ENCODE results near the gene EGFL6.
"Not testable (repeated sequence)": the region's sequence is repeated elsewhere in the genome, so short reads cannot be mapped to it uniquely, and the experiment has no call there.

The EGFL6 gene

DNA sequence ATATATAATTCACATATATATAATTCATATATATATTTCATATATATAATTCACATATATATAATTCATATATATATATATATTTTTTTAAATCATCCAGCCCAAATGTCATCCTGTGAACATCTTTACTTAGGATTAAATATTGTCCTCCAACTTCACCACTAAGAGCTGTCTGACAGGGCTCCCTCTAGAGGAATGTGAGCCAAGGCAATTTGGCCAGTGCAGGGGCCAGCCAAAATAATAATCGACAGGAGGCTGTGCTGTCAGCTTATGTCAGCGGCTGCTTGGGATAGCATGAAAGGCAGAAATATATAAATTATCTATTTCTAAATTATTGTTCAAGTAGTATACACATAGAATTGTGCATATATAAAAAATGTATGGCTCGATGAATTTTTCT is 29.5 kb downstream of the EGFL6 start:
- no peak for DNase-seq

DNA sequence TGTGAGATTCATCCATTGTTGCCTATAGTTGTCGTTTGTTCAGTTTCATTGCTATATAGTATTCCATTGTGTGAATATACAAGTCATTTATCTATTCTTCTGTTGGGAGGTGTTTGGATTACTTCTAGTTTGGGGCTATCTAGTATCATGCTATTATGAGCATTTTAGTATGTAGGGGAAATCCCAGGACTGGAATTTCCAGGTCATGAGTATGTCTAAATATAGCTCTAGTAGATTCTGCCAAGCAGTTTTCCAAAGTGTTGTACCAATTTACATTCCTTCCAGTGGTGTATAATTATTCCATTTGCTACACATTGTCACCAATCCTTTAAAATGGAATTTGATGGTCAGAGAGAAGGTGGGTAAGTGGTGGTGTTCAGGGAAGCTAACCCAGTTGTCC is 30.1 kb downstream of the EGFL6 start:
- no peak for DNase-seq

DNA sequence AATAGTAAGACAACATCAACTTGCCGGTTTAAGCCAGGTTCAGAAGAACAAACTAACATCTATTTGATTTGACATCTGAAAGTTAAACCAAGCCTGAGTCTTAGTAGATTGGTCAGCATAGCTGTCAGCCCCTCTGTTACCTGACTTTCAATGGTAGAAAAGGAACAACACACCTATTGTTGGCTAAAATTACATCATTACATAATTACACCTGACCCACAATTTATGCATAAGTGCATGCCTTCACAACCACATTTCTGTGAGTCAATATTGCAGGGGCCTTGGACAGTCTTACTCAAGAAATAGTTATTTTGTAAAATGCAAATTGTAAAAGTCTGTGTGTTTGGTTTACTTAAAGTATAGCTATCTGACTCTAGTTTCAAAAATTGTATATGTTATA is 36.2 kb downstream of the EGFL6 start:
- DNase-seq, result no peak

DNA sequence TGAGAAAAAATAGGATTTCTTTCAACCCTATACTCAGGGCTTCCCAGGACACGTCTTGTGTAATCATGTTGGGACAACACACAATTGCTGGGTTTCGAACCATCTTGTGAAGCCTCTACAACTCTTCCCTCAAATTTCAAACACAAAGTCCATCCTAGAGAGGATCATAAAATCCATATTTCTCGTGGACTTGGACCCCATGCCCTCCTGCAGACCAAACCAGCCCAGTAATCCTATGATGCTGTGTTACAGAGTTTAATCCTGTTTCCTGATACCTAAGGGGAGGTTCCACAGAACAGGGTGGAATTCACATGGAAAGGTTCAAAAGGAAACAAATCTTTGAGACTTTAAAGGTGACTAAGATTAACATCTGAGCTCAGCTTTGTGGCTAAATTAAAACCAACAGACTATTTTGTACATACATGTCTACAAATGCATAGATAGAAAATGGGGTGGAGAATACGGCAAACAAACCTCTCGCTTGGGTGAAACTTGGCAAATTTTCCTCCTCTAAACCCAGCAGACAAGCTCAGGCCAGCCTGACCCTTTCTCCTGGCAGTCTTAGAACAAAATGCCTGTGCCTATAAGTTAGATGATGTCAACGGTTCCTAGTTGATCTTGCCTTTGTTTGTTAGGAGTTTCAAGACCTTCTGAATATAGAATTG is 38.1 kb downstream of the EGFL6 start:
- DNase-seq, result no peak

DNA sequence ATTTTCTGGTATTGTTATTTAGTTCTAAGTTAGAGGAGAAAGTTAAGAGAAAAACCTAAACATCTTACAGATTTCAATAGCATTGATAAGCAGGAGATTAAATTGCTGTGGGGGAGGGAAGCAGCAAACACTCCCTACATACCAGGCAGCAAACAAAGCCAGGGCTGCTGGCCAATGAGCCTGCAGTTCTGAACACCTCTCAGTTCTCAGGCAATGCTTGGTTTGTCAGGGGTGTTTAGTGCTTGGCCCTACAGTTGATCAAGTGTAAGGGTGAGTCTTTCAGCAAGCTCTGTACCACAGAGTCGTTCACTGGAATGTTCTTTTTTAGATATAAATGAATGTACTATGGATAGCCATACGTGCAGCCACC is 38.6 kb downstream of the EGFL6 start:
- DNase-seq, result no peak

DNA sequence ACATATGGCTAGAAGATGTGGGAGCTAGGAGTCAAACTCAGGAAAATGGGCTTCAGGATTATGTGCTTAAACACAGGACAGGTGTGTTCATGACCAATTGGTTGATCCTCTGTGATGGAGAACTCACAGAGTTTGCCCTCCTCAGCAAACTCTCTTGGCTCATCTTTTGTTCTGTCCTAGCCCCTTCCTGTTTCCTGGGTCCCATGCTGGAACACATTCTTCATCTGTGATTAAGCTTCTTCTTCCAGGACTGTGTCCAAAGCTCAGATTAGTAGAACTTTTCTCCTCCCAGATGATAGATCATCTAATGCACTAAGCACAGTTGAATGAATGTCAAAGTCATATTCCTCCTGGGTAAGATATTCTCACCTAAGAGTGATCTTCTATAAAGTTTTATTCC is 44.8 kb downstream of the EGFL6 start:
- no peak for DNase-seq

DNA sequence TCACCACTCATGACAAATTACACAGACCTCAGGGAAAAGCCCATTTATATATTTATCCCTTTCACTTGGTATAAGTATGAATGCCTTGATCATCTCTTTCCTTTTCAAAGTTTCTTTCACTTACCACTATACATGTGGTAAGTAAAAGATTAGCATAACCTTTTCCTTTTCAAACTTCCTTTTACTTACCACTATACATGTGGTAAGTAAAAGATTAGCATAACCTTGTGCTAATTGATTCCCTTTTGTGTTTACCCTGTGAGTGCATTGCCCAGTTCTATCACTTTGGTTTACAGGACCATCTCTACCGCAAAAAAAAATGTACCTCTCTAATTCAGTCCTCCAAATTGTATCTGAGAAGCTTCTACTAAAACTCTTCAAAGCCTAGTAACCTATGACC is 50.8 kb downstream of the EGFL6 start:
- DNase-seq, result no peak

DNA sequence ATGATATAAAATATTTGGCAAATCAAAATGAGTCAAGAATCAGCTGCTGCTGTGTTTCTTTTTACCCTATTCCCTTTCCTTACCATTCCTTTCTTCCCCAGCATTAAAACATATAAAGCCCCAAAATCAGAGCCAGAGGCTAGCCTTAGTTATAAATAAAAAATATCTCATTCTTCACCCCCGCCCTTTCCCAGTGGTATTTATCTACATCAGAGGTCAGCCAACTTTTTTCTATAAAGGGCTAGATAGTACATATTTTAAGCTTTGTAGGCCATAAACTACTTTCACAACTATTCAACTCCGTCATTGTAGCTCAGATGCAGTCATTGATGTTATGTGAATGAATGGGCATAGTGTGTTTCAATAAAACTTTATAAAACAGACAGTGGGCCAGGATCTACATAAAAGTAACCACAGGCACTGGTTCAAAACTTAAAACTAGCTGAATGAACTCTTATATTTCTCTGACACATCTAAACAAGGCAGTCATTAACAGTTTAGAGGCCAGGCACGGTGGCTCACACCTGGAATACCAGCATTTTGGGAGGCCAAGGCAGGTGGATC is 53.1 kb downstream of the EGFL6 start:
- no peak for DNase-seq

DNA sequence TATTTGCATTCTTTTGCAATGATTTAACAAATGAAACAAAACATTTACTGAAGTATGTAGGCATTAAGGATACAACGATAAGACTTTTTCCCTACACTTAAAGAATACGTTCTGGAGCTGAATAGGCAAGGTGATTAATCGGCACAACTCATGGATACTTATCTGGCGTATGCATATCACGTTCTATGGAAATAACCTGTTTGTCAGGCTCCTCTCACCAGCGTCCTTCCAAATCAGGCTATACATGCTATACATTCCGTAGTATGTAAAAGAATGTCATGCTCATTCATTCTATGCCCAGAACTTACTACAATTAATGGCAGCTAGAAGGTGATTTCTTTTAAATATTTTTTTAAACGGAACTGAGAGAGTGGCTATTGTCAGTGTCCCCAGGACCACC is 57.9 kb downstream of the EGFL6 start:
- DNase-seq, result no peak

DNA sequence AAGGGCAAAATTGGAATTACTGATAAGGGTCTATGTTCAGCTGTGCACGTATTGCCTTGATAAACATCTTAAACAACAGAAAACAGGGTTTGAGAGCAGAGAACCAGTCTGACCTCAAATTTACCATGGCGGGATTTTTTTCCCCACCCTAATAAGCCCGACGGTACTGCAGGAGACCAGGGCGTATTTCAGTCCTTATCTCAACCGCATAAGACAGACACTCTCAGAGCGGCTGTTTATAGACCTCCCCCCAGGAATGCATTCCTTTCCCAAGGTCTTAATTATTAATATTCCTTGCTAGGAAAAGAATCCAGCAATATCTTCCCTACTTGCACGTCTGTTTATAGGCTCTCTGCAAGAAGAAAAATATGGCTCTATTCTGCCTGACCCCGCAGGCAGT is 67.8 kb downstream of the EGFL6 start:
- DNase-seq, result not testable (repeated sequence)

DNA sequence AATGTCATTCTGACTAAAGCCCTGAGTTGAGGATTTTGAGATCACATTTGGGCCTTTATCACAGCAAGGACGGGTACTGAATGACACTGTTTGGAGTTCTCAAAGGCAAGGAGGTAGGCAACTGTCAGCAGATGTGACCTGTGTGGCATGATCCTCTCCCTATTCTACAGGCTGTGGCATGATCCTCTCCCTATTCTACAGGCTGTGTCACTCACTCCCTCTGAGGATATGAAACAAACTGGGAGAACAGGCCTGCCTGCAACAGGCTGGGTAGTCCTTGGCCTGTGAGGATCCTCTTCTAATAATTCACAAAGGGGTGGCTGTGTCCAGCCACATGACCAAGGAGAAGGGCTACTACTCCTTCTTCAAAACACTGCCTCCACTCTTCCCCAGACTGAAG is 68.6 kb downstream of the EGFL6 start:
- no peak for DNase-seq

DNA sequence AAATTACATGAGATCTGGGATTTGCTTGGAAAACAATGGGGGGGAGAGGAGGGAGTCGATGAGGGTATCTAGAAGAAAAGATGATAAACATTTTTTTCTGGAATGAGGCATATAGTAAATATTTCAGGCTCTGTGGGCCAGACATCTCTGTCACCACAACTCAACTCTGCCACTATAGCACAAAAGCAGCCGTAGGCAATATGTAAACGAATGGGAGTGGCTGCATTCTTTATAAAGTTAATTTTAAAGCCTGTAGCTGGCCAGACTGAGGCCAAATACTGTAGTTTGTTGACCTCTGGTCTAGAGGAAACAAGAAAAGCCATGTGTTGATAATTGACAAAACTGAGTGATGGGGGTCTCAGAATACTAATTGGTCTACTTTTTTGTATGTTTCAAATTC is 69.4 kb downstream of the EGFL6 start:
- no peak for DNase-seq

DNA sequence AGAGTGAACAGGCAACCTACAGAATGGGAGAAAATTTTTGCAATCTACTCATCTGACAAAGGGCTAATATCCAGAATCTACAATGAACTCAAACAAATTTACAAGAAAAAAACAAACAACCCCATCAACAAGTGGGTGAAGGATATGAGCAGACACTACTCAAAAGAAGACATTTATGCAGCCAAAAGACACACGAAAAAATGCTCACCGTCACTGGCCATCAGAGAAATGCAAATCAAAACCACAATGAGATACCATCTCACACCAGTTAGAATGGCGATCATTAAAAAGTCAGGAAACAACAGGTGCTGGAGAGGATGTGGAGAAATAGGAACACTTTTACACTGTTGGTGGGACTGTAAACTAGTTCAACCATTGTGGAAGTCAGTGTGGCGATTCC is 72.3 kb downstream of the EGFL6 start:
- not testable (repeated sequence) for DNase-seq

DNA sequence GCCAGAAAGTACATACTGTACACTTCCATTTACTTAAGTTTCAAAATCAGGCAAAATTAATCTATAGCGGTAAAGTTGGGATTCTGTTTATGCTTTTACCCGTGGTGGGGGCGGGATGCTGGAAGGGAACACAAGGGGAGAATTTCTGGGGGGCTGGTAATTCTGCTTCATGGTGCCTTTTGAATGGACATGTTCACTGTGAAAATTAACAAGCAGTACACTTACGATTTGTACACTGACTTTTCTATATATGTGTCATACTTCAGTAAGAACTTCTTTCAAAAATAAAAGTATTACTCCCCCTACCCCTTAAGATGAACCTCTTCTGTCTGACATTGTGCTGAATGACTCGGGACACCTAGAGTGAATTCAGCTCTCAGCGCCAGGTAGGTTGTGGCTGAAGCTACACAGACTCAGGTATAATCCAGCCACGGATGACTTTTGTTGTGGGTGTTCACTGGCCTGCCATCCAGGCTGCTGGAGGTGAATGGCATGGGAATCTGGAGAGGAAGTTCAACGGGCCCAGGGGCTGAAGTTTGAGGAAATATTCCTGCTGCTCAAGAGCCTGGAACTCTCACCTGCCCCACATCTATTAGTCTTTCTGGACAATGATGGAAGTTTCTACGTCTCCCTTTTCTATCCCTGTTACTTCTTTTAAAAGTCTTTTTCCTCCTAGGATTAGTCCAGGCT is 76.2 kb downstream of the EGFL6 start:
- no peak for DNase-seq

DNA sequence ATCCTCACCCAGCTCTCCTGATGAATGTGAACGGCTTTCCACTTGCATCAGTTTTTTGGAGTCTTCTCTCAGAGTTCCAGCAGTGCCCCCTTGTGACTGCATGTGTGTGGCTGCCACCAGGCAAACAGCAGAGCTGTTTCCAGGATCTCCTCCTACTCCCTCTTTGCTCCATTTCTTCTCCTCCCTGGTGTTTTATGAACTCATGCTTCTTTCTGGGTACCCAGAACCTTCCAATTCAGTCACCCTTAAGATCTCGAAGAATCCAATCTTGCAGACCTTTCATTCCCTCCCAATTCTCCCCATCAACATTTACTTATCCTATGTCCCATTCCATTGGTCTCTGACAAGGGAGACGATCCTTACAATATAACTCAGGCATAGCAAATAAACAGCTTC is 76.8 kb downstream of the EGFL6 start:
- peak; percentile 9 for DNase-seq

DNA sequence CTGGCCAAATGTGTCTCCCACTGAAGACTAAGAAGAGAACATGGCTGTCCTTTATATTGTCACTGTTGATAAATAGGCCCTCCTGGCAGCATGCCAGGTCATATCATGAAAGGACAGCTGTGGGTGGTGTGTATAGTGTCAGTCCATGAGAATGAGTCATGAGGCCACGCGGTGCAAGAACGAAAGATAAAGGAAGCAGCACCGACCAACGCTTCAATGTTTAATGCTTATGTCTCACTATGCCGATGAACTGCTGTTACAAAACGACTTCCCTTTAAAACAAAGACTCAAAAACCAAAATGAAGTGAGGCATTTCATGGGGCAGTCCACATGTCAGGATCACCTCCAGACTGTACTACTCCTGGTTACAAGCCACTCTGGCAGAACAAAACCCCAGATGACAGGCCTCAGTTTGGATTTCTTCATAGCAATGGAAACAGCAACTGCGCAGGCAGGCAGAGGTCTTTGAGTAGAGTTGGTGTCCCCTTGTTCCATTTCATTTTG is 78.4 kb downstream of the EGFL6 start:
- DNase-seq, result peak; percentile 65

DNA sequence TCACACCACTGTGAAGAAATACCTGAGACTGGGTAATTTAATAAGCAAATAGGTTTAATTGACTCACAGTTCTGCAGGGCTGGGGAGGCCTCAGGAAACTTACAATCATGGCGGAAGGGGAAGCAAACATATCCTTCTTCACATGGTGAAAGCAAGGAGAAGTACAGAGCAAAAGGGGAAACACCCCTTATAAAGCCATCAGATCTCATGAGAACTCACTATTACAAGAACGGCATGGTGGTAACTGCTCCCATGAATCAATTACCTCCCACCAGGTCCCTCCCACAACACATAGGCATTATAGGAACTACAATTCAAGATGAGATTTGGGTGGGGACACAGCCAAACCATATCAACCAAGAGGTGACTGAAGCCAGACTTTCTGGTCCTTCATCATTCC is 78.9 kb downstream of the EGFL6 start:
- DNase-seq, result not testable (repeated sequence)

DNA sequence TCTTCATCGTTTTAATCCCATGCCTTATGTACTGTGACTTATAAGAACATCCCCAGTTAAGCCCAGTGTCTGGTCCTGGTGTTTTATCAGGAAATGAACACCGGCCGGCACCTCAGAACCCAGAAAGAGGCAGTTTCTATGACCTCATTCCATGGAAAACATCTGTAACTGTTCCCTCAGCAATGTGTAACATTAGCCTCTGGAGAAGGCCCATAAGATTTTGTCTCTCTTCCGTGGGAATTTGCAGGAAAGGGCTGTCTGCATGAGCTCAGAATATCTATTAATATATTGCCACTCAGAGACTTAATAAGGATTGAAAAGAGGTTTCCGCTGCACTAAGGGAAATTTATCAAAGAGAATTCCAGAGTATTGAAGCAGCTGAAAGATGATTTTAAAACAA is 80.4 kb downstream of the EGFL6 start:
- DNase-seq, result no peak

DNA sequence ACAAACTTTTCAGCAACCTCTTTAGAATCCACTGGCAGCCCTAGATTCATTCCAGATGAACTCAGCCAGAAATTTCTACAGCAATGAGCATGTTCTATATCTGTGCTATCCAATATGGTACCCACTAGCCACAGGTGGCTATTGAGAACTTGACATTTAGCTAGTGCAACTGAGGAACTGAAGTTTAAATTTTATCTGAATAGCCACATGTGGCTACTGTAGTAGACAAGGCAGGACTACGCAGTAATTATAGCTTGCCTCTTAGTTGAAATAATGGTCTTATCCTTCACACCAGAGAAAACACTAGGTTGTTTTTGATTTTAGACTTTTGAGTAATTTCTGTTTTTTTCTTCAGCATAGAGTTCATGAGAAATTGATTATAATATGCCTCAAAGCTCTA is 80.9 kb downstream of the EGFL6 start:
- no peak for DNase-seq

DNA sequence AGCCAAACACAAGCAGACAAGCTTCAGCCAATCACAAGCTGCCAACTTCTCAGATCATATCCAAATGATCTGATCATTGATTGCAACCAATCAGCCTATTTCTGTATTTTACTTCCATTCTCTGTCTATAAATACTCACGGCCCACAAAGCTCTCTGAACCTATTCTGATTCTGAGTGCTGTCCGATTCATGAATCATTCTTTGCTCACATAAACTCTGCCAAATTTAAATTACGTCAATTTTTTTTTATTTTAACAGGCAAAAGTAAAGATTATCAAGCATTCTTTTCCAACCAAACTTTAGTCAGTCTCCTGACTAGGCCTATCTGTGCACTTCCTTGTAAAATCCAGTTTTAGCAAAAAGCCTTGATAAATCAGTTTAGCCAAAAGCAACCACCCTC is 81.7 kb downstream of the EGFL6 start:
- DNase-seq, result no peak

DNA sequence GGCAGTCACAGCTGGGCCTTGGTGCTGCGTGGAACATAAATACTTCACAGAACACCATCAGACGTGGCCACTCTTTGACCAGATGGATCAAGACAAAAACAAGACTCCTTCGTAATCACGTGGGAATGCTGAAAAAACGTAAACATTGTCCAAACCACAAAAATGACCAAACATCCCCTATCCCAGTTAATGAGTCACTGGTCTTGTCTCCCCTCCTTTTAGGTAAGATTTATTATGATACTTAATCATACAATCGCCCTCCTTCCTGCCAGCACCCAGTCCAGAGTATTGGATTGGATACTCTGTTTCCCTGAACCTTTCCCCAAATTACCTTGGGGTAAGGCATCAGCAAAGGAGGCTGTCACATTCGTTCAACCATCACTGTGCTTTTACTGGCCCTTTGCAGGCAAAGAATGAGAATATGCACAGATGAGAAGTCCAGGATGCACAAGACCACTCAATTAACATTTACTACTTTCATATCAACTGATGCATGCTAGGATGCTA is 82.9 kb downstream of the EGFL6 start:
- no peak for DNase-seq

DNA sequence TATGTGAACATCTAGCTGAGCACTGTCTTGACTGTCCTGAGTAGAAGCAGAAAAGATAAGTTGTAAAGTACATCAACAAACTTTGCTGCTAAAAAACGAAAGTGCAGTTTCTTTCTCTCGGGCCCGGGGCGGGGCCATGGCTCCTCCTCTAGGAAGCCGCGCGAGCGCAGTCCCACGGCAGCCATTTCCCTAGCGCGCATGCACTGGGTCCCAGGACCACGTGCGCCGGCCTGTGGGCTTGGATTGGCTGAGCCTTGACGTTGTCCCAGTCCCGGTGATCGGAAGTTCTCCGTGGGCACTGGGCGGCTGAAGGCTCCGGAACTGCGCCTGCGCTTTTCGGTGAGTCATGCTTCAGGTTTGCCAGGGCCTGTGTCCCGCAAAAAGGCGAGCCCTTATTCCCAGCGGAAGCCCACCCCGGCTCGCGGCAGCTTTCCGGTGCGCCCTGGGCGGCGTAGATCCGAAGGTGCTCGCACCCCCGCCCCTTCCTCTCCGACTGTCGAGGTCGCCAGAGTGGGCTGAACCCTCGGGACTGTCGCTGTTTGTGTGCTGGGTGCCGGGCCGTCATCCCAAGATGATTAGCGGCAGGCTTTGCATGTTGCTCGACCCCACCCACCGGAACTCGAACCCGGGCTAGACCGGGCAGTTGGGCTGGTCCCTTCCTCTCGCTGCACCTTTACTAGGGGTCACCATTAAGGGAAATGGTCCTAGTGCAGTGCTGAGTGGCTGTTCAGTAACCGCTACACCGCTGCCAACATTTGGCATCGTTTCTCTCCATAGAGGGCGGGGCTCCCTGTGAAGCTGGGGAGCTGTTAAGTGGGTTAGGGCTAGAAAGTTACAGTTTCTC is 83.7 kb downstream of the EGFL6 start, which contains the start of gene TCEANC:
Gene TCEANC, plus strand, starts transcription at position 292 of the 844 bp plus-strand sequence. CDS start 9,368 bp downstream, outside the sequence.
- peak; percentile 89 for DNase-seq

DNA sequence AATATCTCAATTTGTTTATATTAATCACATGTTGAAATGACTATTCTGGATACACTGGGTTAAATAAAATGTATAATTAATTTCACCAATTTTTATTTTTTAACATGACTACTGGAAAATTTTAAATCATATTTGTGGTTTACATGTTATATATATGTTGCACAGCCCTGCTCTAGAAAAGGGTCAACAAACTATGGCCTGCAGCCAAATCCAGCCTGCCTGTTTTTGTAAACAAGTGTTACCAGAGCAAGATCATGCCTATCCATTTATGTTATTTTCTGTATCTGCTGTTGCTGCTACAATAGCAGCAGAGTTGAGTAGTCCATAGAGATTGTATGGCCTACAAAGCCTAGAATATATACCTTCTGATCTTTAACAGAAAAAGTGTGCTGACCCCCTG is 84.7 kb downstream of the EGFL6 start:
- no peak for DNase-seq

Measured in stimulated activated naive CD4-positive, alpha-beta T cell treated with Interleukin-2 at 50 U/mL for 16 hours (primary cell).